GM19239 (cell line): ENCODE data around the gene HLA-DQA1.
"Not testable (repeated sequence)": the region's sequence is repeated elsewhere in the genome, so short reads cannot be mapped to it uniquely, and the experiment has no call there.

Source experiments
- DNase-seq: peaks from one replicate; pipeline ENCODE4 v3.0.0; 2011; ENCODE audit warnings: low spot score; ENCODE audit not compliant: insufficient read length
- FAIRE-seq: peaks from 2 replicates; lab custom pipeline; 2011; peaks lifted over from hg19 to GRCh38; lab: Jason Lieb, UNC

Gene HLA-DQA1

GRCh38 chr6:32637219-32637880, at the start of gene HLA-DQA1:
TSS of gene HLA-DQA1 (plus strand) at chr6:32637406. CDS start at chr6:32637459, 53 bp downstream.
- FAIRE-seq (peak; percentile 95), DNase-seq (peak; percentile 18)

DNA sequence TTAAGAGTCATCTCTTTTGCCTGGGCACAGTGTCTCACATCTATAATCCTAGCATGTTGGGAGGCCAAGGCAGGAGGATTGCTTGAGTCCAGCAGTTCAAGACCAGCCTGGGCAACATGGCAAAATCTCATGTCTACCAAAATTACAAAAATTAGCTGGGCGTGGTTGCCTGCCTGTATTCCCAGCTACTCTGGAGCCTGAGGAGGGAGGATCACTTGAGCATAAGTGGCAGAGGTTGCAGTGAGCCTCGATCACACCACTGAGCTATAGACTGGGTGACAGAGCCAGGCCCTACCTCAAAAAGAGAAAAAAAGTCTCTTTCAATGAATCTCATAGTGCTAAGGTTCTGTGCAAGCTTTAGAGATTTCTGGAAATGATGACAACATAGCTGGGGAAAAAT, 49.0 kb upstream of the HLA-DQA1 start:
- DNase-seq, result no peak
- FAIRE-seq, result no peak

- DNase-seq, result no peak
- FAIRE-seq, result peak; percentile 100
Measured at GRCh38 chr6:32589596-32590449, 47.4 kb upstream of the HLA-DQA1 start, which contains the start of gene HLA-DRB1. TSS of gene HLA-DRB1 (minus strand) at chr6:32589848. CDS start at chr6:32589742, 106 bp downstream.

- not testable (repeated sequence) for FAIRE-seq, DNase-seq
Measured at GRCh38 chr6:32590713-32591112, 46.5 kb upstream of the HLA-DQA1 start.

- DNase-seq (no peak), FAIRE-seq (no peak)
Measured at GRCh38 chr6:32597024-32597423, 40.2 kb upstream of the HLA-DQA1 start.

DNA sequence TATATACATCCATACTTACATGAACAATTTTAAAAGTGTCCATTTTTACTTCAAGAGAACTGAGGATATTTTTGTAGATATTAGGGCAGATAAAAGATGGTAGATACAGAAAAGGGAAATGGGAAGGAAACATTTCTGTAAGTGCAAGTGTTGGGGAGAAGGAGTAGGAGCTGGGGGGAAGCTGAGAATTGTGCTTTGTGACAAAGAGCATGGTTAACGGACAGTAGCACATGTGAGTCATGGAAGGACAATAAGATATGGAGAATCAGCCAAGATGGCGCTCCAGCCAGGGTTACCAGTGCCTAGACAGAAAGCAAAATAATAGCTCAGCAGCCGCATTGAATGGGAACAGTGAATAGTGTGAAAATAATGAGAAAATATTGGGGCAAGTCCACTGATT, 34.8 kb upstream of the HLA-DQA1 start:
- DNase-seq (no peak), FAIRE-seq (no peak)

DNA sequence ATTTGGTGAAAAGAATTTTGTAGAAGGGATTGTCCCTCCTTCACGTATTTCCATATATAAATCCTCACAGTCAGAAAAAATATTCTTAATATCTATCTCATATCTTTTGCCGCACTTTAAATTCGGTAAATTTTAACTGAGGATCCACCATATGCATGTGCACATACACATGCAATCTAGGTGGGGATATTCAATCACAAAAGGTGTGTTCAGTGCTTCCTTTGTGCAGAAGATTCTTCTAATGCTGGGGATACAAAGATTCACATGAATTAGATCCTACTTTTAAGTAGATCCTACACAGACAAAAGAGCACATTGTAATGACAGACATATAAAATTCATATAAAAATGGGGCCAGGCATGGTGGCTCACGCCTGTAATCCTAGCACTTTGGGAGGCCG, 34.0 kb upstream of the HLA-DQA1 start:
- DNase-seq (no peak), FAIRE-seq (no peak)

- FAIRE-seq (peak; percentile 70), DNase-seq (no peak)
Measured at GRCh38 chr6:32603888-32604287, 33.3 kb upstream of the HLA-DQA1 start.

- FAIRE-seq (peak; percentile 87), DNase-seq (no peak)
Measured at GRCh38 chr6:32604434-32604877, 32.8 kb upstream of the HLA-DQA1 start.

- DNase-seq, result no peak
- peak; percentile 93 for FAIRE-seq
Measured at GRCh38 chr6:32607263-32607987, 29.8 kb upstream of the HLA-DQA1 start.

- DNase-seq, result no peak
Measured at GRCh38 chr6:32607988-32608298, 29.3 kb upstream of the HLA-DQA1 start.

GRCh38 chr6:32608362-32608761, 28.8 kb upstream of the HLA-DQA1 start:
- DNase-seq (no peak), FAIRE-seq (peak; percentile 66)

More at GRCh38 chr6:32607988-32608298, 29.3 kb upstream of the HLA-DQA1 start:
- no peak for FAIRE-seq

DNA sequence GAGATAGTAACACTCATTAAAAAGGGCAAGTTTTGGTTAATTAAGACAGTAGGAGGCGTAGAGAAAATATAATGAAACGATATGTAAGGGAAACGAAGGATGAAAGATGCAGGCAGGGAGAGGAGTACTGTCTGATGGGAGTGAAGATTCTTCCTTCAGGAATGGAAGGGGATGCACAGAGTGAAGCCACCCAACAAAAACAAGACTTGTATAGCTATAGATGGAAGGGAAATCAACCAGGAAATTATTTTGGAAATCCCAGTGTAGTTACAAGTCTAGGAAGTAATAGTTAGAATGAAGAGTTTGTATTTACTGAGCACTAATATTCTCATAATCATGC, 27.8 kb upstream of the HLA-DQA1 start:
- FAIRE-seq (no peak), DNase-seq (no peak)

- peak; percentile 100 for FAIRE-seq
- DNase-seq, result no peak
Measured at GRCh38 chr6:32609731-32610640, 27.2 kb upstream of the HLA-DQA1 start.

DNA sequence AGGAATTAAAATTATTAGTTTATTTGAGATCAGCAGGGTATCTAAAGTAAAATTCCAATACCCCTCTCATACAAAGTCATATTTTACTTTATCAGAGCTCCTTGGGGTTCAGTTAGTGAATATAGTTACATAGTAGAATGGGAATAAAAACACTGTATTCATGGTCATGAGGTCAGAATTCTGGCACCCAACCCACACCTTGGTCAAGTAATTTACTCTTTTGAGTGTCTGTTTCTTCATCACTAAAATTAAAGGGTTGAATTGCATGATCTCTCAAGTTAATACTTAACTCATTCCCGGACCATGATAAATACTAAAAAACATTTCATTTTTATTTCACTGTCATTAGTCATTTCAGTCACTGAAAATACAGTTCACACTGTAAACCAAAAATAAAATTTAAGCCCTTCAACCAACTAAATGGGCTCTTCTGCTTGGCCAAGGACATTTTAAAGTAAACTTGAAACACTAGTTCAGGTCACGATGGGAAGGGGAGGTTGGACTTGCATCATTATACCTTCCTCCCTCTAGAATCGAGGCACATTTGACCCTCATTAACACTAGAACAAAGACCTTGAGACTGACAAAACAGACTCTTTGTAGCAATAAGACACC, 26.4 kb upstream of the HLA-DQA1 start:
- DNase-seq, result no peak
- FAIRE-seq, result peak; percentile 85

GRCh38 chr6:32613475-32613874, 23.7 kb upstream of the HLA-DQA1 start:
- no peak for FAIRE-seq
- no peak for DNase-seq

DNA sequence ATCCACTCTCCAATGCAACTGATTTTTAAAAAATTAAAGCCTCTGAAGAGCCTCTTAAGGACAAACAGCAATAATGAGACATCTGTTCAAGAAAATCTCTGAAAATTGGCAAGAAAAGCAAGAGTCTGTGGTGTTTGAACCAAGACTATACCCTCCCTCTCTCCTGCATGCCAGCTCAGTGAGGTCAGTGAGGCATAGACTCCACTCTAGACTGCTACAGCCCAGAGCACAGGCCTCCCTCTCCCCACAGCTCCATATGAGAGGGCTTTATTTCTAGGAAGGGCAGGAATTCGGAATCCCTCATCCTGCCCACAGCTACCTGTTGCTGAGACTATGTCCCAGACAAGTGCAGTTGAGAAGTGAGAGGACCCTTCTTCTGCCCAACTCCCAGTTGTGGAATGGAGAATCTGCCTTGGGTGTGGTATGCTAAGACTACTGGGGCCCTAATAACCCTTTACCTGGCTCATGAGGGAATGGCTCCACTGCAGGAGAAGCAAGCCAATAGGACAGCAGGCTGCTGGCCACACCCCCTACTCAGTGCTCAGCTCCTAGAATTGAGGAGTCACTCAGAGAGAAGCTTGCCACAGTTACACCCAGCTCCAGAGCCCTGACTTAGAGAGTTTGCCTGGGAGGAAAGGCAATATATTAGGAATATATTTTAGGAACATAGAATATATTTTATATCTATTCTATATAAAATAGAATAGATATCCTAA, 22.7 kb upstream of the HLA-DQA1 start:
- DNase-seq, result no peak
- no peak for FAIRE-seq

DNA sequence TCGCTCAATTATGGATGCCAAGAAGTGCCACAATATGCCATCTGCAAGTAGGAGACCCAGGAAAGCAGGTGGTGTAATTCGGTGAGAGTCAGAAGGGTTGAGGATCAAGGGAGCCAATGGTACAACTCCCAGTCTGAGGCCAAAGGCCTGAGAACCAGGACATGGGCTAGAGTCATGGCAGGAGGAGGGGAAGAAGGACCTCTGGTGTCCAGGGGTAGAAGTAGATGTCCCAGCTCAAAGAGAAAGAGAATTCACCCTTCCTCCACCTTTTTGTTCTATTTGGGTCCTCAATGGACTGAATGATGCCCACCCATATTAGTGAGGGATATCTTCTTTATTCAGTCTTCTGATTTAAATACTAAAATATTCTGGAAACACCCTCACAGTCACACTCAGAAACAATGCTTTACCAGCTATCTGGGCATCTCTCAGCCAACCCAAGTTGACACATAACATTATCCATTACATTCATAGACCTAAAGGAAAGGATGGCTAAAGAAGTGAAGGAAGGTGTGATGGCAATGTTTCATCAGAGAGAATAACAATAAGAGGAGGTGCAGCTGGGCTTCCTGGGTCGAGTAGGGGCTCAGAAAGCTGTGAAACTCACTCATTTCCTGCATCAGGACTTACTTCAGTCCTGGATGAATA, 21.2 kb upstream of the HLA-DQA1 start:
- no peak for DNase-seq
- FAIRE-seq, result no peak
